ENCODE data around the gene ZNF507.

ZNF507 gene

GRCh38 chr19:32339988-32340874 lies 5.2 kb upstream of the ZNF507 start:
- DNase-seq (ENCODE audit: low read depth, low spot score): no peak

GRCh38 chr19:32342695-32343094 lies 2.7 kb upstream of the ZNF507 start:
- no peak for DNase-seq (ENCODE audit: low read depth, low spot score)

- no peak for DNase-seq (ENCODE audit: low read depth, low spot score)
These were observed 1.7 kb upstream of the ZNF507 start for GRCh38 chr19:32343550-32344262.

- no peak for DNase-seq (ENCODE audit: low read depth, low spot score)
These were observed 1.5 kb downstream of the ZNF507 start for GRCh38 chr19:32346901-32347300.

- no peak for DNase-seq (ENCODE audit: low read depth, low spot score)
These were observed 2.2 kb downstream of the ZNF507 start for GRCh38 chr19:32347573-32347972.

GRCh38 chr19:32349051-32349450 lies 3.6 kb downstream of the ZNF507 start:
- DNase-seq (ENCODE audit: low read depth, low spot score): no peak

GRCh38 chr19:32349724-32350470 lies 4.5 kb downstream of the ZNF507 start:
- DNase-seq (ENCODE audit: low read depth, low spot score): no peak

- DNase-seq (ENCODE audit: low read depth, low spot score): no peak
These were observed 5.1 kb downstream of the ZNF507 start for GRCh38 chr19:32350471-32350865.

GRCh38 chr19:32350987-32351348 lies 5.6 kb downstream of the ZNF507 start:
- no peak for DNase-seq (ENCODE audit: low read depth, low spot score)

- no peak for DNase-seq (ENCODE audit: low read depth, low spot score)
These were observed 6.8 kb downstream of the ZNF507 start for GRCh38 chr19:32352241-32352630.

GRCh38 chr19:32354345-32354744 lies 8.9 kb downstream of the ZNF507 start:
- DNase-seq (ENCODE audit: low read depth, low spot score): no peak

- DNase-seq (ENCODE audit: low read depth, low spot score): no peak
These were observed 9.9 kb downstream of the ZNF507 start for GRCh38 chr19:32355309-32355708.

GRCh38 chr19:32357720-32358119 lies 12.3 kb downstream of the ZNF507 start:
- DNase-seq (ENCODE audit: low read depth, low spot score): no peak

- no peak for DNase-seq (ENCODE audit: low read depth, low spot score)
These were observed 12.9 kb downstream of the ZNF507 start for GRCh38 chr19:32358321-32358720.

GRCh38 chr19:32359581-32359980 lies 14.2 kb downstream of the ZNF507 start:
- DNase-seq (ENCODE audit: low read depth, low spot score): no peak

GRCh38 chr19:32361574-32362317 lies 16.3 kb downstream of the ZNF507 start:
- DNase-seq (ENCODE audit: low read depth, low spot score): no peak

GRCh38 chr19:32362318-32362691 lies 16.9 kb downstream of the ZNF507 start:
- DNase-seq (ENCODE audit: low read depth, low spot score): no peak

GRCh38 chr19:32363175-32363574 lies 17.8 kb downstream of the ZNF507 start:
- no peak for DNase-seq (ENCODE audit: low read depth, low spot score)

GRCh38 chr19:32363632-32364031 lies 18.2 kb downstream of the ZNF507 start:
- no peak for DNase-seq (ENCODE audit: low read depth, low spot score)

- no peak for DNase-seq (ENCODE audit: low read depth, low spot score)
These were observed 18.6 kb downstream of the ZNF507 start for GRCh38 chr19:32364040-32364439.

- DNase-seq (ENCODE audit: low read depth, low spot score): no peak
These were observed 21.7 kb downstream of the ZNF507 start for GRCh38 chr19:32367063-32367462.

All from iPS DF 19.7 (cell line).